DOHH2 (cell line): ENCODE results near the gene KCTD16.

Experiments used
- H3F3A ChIP-seq: fragments of 200-600 bp; sonication (generic), shearing (Covaris generic); 2 replicates; pipeline ENCODE4 v1.6.0; 2016; ENCODE audit warnings: antibody characterized with exemption, mild to moderate bottlenecking; ENCODE audit not compliant: control insufficient read depth, insufficient read depth
- H3K27ac ChIP-seq: fragments of 200-600 bp; sonication (generic); 2 replicates; pipeline ENCODE4 v1.5.1; 2014; ENCODE audit warnings: low read depth, mild to moderate bottlenecking, low read length, moderate library complexity
- H3K27me3 ChIP-seq: fragments of 200-600 bp; sonication (generic); 2 replicates; pipeline ENCODE4 v1.6.1; 2014; ENCODE audit warnings: mild to moderate bottlenecking, low read length, mixed read lengths; ENCODE audit not compliant: control insufficient read depth
- H3K36me3 ChIP-seq: fragments of 200-600 bp; sonication (generic); 2 replicates; pipeline ENCODE4 v1.6.1; 2014; ENCODE audit warnings: mild to moderate bottlenecking, low read length, moderate library complexity, mixed read lengths; ENCODE audit not compliant: control insufficient read depth
- H3K4me1 ChIP-seq: fragments of 200-600 bp; sonication (generic); 2 replicates; pipeline ENCODE4 v1.6.1; 2014; ENCODE audit warnings: mild to moderate bottlenecking, low read length, mixed read lengths; ENCODE audit not compliant: control insufficient read depth
- H3K4me2 ChIP-seq: fragments of 200-600 bp; sonication (generic); 2 replicates; pipeline ENCODE4 v1.6.0; 2014; ENCODE audit warnings: mild to moderate bottlenecking, low read length, moderate library complexity
- H3K4me3 ChIP-seq: fragments of 200-600 bp; sonication (generic); 2 replicates; pipeline ENCODE4 v1.5.1; 2014; ENCODE audit warnings: mild to moderate bottlenecking, low read length, mixed read lengths
- H3K79me2 ChIP-seq: fragments of 200-600 bp; sonication (generic); 2 replicates; pipeline ENCODE4 v1.6.1; 2014; ENCODE audit warnings: mild to moderate bottlenecking, low read length, mixed read lengths; ENCODE audit not compliant: control insufficient read depth
- H3K9me2 ChIP-seq: fragments of 200-600 bp; sonication (generic); replicated peaks from 2 replicates; pipeline ENCODE4 v1.6.1; 2014; ENCODE audit warnings: mild to moderate bottlenecking, low read length, mixed read lengths; ENCODE audit not compliant: control insufficient read depth
- H3K9me3 ChIP-seq: fragments of 200-600 bp; sonication (generic); 2 replicates; pipeline ENCODE4 v1.6.1; 2014; ENCODE audit warnings: antibody characterized with exemption, low read length, mixed read lengths; ENCODE audit not compliant: control insufficient read depth, insufficient read depth
- H4K20me1 ChIP-seq: fragments of 200-600 bp; sonication (generic); 2 replicates; pipeline ENCODE4 v1.6.0; 2014; ENCODE audit warnings: low read depth, mild to moderate bottlenecking, antibody characterized with exemption, low read length, moderate library complexity; ENCODE audit not compliant: control insufficient read depth, insufficient read depth
- EZH2phosphoT487 ChIP-seq: fragments of 200-600 bp; sonication (generic); IDR thresholded peaks from 2 replicates; pipeline ENCODE4 v1.6.1; 2017; ENCODE audit warnings: borderline replicate concordance, mild to moderate bottlenecking, antibody characterized with exemption, low read length, moderate library complexity, mixed read lengths
- TF ChIP-seq, protein P1 (sequence below): fragments of 200-600 bp; sonication (generic); IDR thresholded peaks from one replicate; pipeline ENCODE4 v1.5.1; 2014; ENCODE audit warnings: antibody characterized with exemption, mild to moderate bottlenecking, low read depth, low read length; ENCODE audit not compliant: poor library complexity, severe bottlenecking

KCTD16 gene

DNA sequence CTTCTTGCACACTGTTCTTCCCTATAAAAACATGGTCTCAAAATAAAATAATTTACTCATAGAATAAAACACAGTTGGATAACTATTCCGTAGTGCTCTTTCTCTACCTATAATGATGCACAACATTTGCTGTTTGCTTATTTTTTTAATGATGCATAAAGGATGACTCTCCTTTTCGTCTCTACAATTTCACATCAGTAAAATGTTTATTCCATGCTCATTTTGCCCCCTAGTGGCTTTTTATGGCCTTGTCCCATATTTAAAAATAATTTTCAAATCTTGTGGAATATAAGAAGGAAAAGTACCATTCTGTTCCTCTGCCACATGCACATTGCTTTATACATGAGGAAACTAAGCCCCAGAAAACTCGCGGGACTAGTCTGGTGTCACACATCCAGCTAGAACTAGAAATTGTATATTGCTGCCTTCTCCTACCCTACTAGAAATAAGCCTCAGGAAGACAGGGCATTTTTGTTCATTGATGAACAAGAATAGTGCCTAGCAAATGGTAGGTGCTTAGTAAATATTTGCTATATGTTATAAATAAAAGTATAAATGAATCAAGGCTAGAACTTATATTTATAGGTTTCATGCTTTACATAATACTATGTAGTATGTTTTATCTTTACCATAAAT is 12.7 kb downstream of the KCTD16 start:
- TF ChIP-seq, protein P1, sequence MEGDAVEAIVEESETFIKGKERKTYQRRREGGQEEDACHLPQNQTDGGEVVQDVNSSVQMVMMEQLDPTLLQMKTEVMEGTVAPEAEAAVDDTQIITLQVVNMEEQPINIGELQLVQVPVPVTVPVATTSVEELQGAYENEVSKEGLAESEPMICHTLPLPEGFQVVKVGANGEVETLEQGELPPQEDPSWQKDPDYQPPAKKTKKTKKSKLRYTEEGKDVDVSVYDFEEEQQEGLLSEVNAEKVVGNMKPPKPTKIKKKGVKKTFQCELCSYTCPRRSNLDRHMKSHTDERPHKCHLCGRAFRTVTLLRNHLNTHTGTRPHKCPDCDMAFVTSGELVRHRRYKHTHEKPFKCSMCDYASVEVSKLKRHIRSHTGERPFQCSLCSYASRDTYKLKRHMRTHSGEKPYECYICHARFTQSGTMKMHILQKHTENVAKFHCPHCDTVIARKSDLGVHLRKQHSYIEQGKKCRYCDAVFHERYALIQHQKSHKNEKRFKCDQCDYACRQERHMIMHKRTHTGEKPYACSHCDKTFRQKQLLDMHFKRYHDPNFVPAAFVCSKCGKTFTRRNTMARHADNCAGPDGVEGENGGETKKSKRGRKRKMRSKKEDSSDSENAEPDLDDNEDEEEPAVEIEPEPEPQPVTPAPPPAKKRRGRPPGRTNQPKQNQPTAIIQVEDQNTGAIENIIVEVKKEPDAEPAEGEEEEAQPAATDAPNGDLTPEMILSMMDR, result peak; percentile 72
- TF ChIP-seq EZH2phosphoT487, result no peak
- H4K20me1 ChIP-seq, result no peaks in the 10 kb centered on the region
- no peak overlapping the region for H3K4me2 ChIP-seq
- H3K4me1 ChIP-seq, result peaks cover 46% of the 10 kb centered on the region
- H3K4me3 ChIP-seq, result no peak overlapping the region
- no peaks in the 10 kb centered on the region for H3K79me2 ChIP-seq
- H3F3A ChIP-seq, result peaks cover 12% of the 10 kb centered on the region
- H3K27ac ChIP-seq, result no peak overlapping the region
- H3K9me3 ChIP-seq, result peaks cover 2% of the 10 kb centered on the region; the same call in 1 of the 2 replicates
- H3K36me3 ChIP-seq, result peaks cover 4% of the 10 kb centered on the region
- no peaks in the 10 kb centered on the region for H3K27me3 ChIP-seq
- H3K9me2 ChIP-seq, result no peaks in the 10 kb centered on the region

DNA sequence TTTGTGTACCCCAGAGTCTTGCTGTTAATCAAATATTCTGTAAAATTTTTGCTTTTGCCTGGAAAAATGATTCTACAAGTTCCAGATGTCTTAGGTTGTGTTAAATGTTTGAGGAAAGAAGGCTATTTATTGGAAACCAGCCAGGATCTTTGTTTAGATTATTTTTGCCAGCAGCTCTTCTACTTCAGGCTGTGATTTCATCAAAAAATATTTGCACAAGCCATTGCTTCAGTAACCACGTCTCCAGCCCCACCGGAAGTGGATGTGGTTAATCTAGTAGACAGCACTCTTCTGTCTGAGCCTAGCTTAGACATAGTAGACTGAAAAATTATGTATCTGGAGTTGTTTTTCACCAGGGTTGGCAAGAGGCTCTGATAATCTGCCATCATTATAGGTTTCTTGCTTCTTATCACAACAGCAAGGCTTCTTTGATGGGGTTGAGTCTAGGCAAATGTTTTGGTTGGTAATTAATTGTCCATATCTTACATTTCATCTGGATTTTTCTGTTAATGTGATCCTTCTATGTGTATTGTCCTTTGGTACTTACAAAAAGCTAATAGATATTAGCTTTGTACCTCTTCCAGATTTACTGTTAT is 17.1 kb downstream of the KCTD16 start:
- H3K4me1 ChIP-seq, result peaks cover 84% of the 10 kb centered on the region
- H3K4me2 ChIP-seq, result peak overlapping the region; percentile 83

DNA sequence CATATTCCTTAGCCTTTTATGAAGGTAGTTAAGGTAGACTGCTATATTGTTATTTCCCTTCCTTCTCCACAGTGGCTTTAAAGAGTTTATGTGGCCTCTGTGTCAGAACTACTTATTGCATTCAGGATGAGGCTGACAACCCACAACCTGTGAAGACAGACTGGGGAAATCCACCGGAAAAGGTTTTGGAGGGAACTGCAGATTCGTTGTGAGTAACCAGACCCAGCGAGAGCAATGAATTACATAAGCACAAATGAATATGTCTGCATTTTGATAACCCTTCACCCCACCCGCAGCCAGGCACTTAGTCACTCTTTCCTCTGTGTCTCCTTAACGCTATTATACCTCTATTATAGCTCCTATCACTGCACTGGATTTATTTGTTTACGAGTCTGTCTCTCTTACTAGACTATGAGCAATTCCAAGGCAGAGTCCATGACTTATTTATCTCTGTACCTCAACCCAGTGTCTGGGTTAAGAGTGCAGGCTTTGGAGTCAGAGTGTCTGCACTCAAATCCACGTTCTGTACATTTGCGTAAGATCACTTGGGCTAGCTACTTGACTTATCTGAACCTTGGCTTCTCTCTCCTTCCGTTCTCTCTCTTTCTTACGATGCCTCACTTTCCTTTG is 19.2 kb downstream of the KCTD16 start:
- peak overlapping the region; percentile 94 for H3K27ac ChIP-seq
- H3F3A ChIP-seq, result peaks cover 12% of the 10 kb centered on the region
- peaks cover 12% of the 10 kb centered on the region for H3K36me3 ChIP-seq
- no peaks in the 10 kb centered on the region for H3K9me2 ChIP-seq
- H3K4me3 ChIP-seq, result peak overlapping the region; percentile 58
- H3K9me3 ChIP-seq, result peaks cover 16% of the 10 kb centered on the region
- no peaks in the 10 kb centered on the region for H4K20me1 ChIP-seq
- H3K4me1 ChIP-seq, result peaks cover 74% of the 10 kb centered on the region
- H3K4me2 ChIP-seq, result peak overlapping the region; percentile 46
- TF ChIP-seq, protein P1, result no peak
- TF ChIP-seq EZH2phosphoT487, result no peak
- H3K79me2 ChIP-seq, result no peaks in the 10 kb centered on the region
- H3K27me3 ChIP-seq, result no peaks in the 10 kb centered on the region

More for the DNA sequence above, 17.1 kb downstream of the KCTD16 start:
- Histone ChIP-seq H3K27me3 (no peaks in the 10 kb centered on the region), H3K79me2 (no peaks in the 10 kb centered on the region), H3F3A (peaks cover 15% of the 10 kb centered on the region), H3K27ac (peak overlapping the region; percentile 94), H3K4me3 (peak overlapping the region; percentile 58), H3K9me3 (peaks cover 16% of the 10 kb centered on the region), H4K20me1 (no peaks in the 10 kb centered on the region), H3K36me3 (peaks cover 12% of the 10 kb centered on the region), H3K9me2 (no peaks in the 10 kb centered on the region)
- no peak for TF ChIP-seq EZH2phosphoT487
- TF ChIP-seq, protein P1, result no peak
